ENCODE data around the gene PAPLN. TPM values are rescaled to one million over a fixed set of nuclear protein-coding genes. Genes with fewer than 3 reads are reported as not detected.

Gene PAPLN
- total and polyA plus RNA-seq, 2 of the 8 experiments (the other 6 are each of a cell fraction or from before 2014, with no cell fraction given) = 14.8 to 25.6 TPM

- H3K23me2 ChIP-seq (ENCODE audit: low read depth, low read length) = no peaks in the 10 kb centered on the region; the same call in 1 of the 2 replicates
- H3K56ac ChIP-seq (replicated peaks; ENCODE audit: insufficient read length, low read depth, low read length) = no peak overlapping the region
- H3K23ac ChIP-seq (ENCODE audit: insufficient read length) = no peak overlapping the region
- H3K9ac ChIP-seq (replicated peaks in 1 of 4; ENCODE audit: extremely low read depth in 1 of 4, low read depth in 3 of 4, low read length in 3 of 4) = no peak overlapping the region
- WGBS, 2 experiments (ENCODE audit: extremely low coverage in 1 of 2, insufficient coverage in 1 of 2, insufficient read length in 1 of 2, insufficient replicate concordance in 2 of 2, low coverage in 1 of 2, low lambda C conversion rate in 2 of 2, missing lambda C conversion rate in 1 of 2) = 93% methylated on average over 6 of the region's 6 CpGs; no CpG with 5 or more reads in 1 of the 2 experiments
- no peak overlapping the region for H4K91ac ChIP-seq (replicated peaks; ENCODE audit: insufficient read length, low read length)
- no peak overlapping the region for H4K5ac ChIP-seq (ENCODE audit: insufficient read length, low read depth, low read length)
- no peak overlapping the region for H2AK5ac ChIP-seq (ENCODE audit: low read depth, low read length)
- H2BK120ac ChIP-seq (replicated peaks; ENCODE audit: low read depth, low read length) = no peak overlapping the region
- H3K4me3 ChIP-seq (ENCODE audit: extremely low read depth in 1 of 4, insufficient read depth in 2 of 4, low read depth in 3 of 4, low read length in 4 of 4) = no peak overlapping the region
- CTCF ChIA-PET (ENCODE audit: partially characterized antibody) = interaction anchor here (0.6 to 2.2 kb wide), 9 partner anchors 9 to 201 kb away, joined by 3 to 11 read pairs (median 4); no protein-coding TSS in a partner anchor
- POLR2A ChIA-PET (ENCODE audit: partially characterized antibody) = interaction anchor here (1.0 to 1.2 kb wide), 2 partner anchors 11 to 41 kb away, joined by 3 to 4 read pairs; no protein-coding TSS in a partner anchor
- DNase-seq (ENCODE audit: low read depth in 1 of 2, low spot score in 2 of 2) = no peak
- H3K4me1 ChIP-seq (replicated peaks in 1 of 4; ENCODE audit: control insufficient read depth in 3 of 4, insufficient read depth in 4 of 4, low read length in 3 of 4) = peaks cover 0 to 9% (median 3%) of the 10 kb centered on the region in 4 experiments; a peak in 4 of 7 replicates
- H3K79me1 ChIP-seq (ENCODE audit: low read depth, low read length) = no peaks in the 10 kb centered on the region; the same call in 1 of the 2 replicates
- H3K79me2 ChIP-seq (ENCODE audit: control insufficient read depth in 1 of 2, insufficient read depth in 2 of 2, low read length in 2 of 2) = no peaks in the 10 kb centered on the region
- H3K4me2 ChIP-seq (ENCODE audit: insufficient read depth in 1 of 2, low read depth in 2 of 2, low read length in 2 of 2) = no peak overlapping the region
- TF ChIP-seq EGR1 (IDR thresholded peaks at IDR 0.05; ENCODE audit: borderline replicate concordance, low read depth, low read length) = no peak
- 0 out of 2 replicates have a peak, but pooled peaks have one; percentile 26 for TF ChIP-seq POLR2AphosphoS5 (IDR thresholded peaks at IDR 0.05; ENCODE audit: low read depth, low read length)
- H2BK12ac ChIP-seq (ENCODE audit: low read depth, low read length) = no peak overlapping the region
- FAIRE-seq = no peak
- H3K27ac ChIP-seq (ENCODE audit: low read depth, low read length) = no peak overlapping the region
- no peak overlapping the region for H2BK20ac ChIP-seq (ENCODE audit: low read length)
- peaks cover 6 to 57% (median 10%) of the 10 kb centered on the region in 4 experiments; a peak in 7 of 8 replicates for H3K36me3 ChIP-seq (ENCODE audit: control insufficient read depth in 2 of 4, insufficient read depth in 4 of 4, low read length in 3 of 4)
- no peak overlapping the region for H3K18ac ChIP-seq (ENCODE audit: extremely low read depth, low read length)
- H3K14ac ChIP-seq (ENCODE audit: insufficient read length) = no peak overlapping the region
- peaks cover 0 to 4% (median 0%) of the 10 kb centered on the region in 4 experiments; a peak in 1 of 7 replicates for H3K27me3 ChIP-seq (replicated peaks in 1 of 4; ENCODE audit: control insufficient read depth in 3 of 4, extremely low read depth in 1 of 4, insufficient read depth in 3 of 4, low read length in 3 of 4)
- no peak overlapping the region for H2BK5ac ChIP-seq (ENCODE audit: low read depth, low read length)
- no peaks in the 10 kb centered on the region for H4K20me1 ChIP-seq (replicated peaks in 1 of 2; ENCODE audit: control insufficient read depth in 1 of 2, insufficient read depth in 2 of 2, low read length in 2 of 2)
- no peak overlapping the region for H2AFZ ChIP-seq (ENCODE audit: low read length)
- no peak overlapping the region for H4K8ac ChIP-seq (ENCODE audit: extremely low read depth, insufficient read depth, low read length)
- no peak overlapping the region for H2BK15ac ChIP-seq (ENCODE audit: low read length)
- H3K4ac ChIP-seq (replicated peaks; ENCODE audit: insufficient read length, low read depth, low read length) = no peak overlapping the region
- no peaks in the 10 kb centered on the region for H3K9me3 ChIP-seq (ENCODE audit: insufficient read depth in 2 of 2, low read depth in 1 of 2, low read length in 1 of 2)
These were observed 35.1 kb downstream of the PAPLN start for GRCh38 chr14:73272393-73272792.

Data from H1 (cell line).